GM19035 (cell line): Measurements from ENCODE around the gene AHDC1.
"Not testable (repeated sequence)": the region's sequence is repeated elsewhere in the genome, so short reads cannot be mapped to it uniquely, and the experiment has no call there.

Experiments used
- ATAC-seq: cut with Tn5 transposase; IDR thresholded peaks from one replicate; pipeline ENCODE4 v1.9.1; 2021; ENCODE audit not compliant: unreplicated experiment

Gene AHDC1

GRCh38 chr1:27519331-27520258 lies 84.3 kb downstream of the AHDC1 start:
- no peak for ATAC-seq

DNA sequence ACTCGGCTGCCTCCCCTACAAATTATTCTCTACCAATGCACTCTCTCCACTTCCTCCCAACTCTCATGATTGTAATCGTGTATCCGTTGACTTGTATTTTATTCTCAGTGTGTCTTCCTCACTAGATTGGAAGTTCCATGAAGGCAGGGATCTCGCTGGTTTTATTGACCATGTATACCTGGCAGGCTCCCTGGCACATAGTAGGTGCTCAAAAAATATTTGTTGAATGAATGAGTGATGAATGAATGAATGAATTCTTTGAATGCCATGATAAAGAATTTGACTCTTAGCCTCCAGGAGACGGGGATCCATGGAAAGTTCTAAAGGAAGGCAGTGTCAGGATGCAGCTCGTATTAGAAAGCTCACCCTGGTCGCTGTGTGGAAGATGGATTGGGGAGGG lies 85.1 kb downstream of the AHDC1 start:
- no peak for ATAC-seq

DNA sequence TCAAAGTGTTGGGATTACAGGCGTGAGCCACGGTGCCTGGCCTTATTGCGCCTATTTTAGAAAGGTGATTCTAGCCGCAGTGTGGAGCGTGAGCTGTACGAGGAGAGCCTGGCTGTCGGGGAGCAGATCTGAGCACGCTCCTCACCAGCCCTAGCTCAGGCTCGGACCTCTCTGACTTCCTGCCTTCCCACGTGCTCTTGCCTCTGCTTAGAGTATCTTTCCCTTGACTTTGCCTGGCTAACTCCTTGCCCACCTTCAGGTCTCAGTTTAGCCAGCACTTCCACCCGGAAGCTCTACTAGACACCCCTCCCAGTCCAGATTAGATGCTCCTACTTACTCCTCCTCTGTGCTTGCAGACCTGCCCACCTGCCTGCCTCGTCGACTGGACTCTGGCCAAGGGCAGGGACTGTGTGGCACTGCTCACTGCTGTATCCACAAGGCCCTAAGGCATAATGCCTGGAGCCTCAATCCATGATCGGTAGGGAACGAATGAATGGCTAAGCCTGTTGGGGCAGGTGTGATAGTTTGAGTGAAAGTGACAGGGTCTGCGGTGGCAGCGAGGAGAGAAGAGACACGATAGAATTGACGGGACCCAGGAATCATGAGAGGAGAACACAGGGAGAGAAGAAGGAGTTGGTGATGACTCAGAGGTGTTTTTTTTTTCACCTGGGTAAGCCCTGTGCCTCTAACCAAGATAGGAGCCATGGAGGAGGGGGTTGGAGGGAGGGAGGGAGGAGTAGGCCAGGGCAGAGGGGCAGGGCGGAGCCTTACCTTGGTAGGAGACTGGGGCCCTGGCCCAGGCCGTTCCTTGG lies 85.8 kb downstream of the AHDC1 start:
- no peak for ATAC-seq

GRCh38 chr1:27517301-27517700 lies 86.6 kb downstream of the AHDC1 start:
- no peak for ATAC-seq

GRCh38 chr1:27515626-27516025 lies 88.3 kb downstream of the AHDC1 start:
- ATAC-seq: no peak

DNA sequence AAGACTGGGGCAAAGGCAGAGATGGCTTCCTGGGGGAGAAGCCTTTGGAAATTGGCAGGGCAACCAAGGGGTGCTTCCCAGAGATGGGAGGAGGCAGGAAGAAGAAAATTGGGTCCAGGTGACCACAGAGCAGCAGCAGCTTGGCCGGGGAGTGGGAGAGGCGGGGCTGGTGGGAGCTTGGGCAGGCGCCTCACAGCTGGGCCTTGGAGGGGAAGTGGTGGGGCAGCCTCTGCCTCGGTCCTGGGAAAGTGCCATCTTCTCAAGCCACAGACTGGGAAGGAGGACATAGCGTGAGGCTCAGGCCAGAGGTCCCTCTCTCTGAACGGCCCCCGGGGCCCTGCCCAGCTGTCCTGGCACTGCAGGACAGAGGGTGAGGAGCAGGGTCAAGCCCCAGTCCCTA lies 90.0 kb downstream of the AHDC1 start:
- ATAC-seq: no peak

GRCh38 chr1:27513528-27513927 lies 90.4 kb downstream of the AHDC1 start:
- ATAC-seq: no peak

DNA sequence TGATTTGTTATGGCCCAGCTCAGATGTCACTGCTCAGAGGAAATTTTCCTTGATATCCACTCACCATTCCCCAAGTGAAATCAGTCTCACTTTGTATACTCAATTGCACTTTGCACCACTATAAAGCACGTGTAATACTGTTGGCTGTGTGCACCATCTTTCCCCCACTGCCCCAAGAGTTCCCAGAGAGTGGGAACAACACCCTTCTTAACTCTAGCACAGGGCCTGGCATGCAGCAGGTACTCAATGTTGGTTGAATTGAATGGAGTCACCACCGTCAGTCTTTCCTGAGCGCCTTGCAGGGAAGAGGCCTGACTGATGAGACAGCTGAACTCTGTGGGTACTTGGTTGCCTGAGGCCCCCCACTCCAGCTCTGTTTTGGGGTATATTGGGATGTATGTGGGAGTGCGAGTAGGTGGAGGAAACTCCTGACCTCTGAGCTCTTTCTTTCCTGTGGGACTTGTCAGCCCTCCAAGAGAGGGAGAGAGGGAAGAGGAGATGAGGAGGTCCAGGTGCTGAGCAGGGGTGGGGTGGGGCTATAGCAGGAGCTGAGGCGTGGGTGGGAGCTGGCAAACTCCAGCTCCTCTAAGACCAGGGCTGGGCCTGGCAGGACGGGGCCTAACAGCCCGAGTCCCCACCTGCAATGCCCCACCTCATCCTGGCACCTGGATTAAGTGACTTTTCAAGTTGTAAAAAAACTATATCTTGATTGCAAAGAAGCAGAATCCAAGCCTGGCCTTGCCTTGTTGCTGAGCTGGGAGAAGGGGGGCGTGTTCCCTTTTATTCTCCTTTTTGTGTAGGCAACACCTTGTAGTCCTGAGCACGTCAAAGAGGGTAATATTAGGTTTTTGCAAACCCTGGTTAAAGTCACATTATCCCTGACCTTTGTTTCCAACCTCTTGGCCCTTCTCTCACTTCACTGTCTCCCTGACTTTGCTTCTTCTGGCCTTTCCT lies 94.5 kb downstream of the AHDC1 start:
- no peak for ATAC-seq

DNA sequence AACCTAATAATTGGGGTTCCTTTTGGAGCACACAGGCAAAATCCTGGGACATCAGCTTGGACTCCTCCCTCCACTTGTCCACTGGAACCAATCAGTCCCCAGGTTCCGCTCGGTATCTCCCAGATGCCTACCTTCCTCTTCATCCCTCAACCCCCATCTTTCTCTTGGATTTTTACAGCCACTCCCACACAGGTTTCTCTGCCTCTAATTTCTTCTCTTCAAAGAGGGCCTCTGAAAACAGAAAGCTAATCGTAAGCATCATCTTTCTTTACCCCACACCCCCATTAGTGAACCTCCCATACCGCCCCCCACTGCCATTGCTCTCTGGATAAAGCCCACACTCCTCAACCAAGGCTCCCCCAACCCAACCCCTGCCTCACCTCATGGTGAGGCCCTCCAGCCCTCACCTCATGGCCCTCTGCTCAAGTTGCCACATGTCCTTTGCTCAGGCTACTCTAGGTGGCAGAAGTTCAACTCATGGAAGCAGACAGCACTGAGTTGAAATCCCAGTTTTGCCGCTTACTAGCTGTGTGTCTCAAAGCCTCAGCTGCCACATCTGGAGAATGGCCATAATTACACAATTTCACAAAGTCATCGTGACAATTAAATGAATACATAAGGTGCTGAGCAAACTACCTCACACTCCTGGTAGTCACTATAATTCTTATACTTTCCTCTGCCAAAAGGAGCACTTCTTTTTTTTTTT lies 95.8 kb downstream of the AHDC1 start:
- ATAC-seq: no peak

DNA sequence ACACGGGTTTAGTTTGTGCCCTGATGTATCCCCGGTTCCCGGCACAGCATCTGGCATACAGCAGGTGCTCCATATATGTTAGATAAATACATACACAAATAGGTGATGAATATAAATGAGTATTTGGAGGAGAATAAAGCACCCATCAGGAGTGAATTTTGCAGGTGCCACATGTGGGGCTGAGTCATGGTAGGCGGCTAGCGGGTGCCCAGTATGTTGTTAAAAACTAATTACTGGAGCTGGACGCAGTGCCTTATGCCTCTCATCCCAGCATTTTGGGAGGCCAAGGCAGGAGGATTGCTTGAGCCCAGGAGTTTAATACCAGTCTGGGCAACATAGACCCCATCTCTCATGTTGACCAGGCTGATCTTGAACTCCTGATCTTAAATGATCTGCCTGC lies 97.2 kb downstream of the AHDC1 start:
- no peak for ATAC-seq

DNA sequence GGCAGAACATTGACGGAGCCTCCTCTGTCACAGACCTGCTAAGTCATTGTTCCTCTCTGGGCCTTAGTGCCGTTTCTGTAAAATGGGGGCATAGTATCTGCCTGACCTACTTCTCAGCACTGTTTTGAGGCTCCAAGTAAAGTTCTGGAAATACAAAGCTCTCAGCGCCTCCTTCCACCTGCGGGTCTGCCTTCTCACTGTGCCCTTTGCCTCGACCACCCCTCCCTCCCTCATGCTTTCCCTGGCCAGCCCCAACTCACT lies 98.6 kb downstream of the AHDC1 start:
- ATAC-seq: no peak

DNA sequence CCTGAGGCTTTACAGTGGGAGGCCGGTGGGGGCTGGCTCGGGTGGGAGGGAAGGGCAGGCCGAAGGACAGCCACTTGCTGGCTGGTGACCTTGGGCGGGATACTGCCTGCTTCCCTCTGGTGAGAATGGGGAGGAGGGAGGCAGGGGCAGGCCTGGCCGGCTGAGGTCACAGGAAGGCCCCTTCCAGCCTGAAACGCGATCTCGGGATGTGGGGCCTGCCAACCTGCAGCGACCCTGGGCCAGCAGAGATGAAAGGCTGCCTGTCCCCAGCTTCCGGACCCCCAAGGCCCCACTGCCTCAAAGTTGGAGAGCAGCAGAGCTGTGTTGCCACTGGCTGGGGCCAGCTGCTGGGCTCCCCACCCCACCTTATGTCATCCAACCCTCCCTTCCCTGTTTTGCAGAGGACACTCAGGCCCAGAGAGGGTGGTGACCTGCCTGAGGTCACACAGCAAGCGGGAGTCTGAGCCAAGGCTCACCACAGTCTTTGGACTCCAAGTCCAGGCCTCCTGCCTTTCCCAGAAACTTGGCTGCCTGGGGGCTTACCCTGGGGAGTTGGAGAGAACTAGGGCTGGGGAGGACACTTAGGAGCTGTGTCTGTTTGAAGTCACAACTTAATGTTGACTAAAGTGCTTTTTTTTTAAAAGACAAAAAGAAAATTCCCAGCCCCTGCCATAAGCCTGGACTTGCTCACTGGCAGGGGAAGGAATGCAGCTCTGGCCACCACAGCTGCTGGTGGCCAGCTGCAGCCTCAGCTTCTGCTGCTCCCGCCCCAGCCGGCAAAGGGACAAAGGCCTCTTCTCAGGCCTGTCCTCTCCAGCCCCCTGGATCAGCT lies 99.1 kb downstream of the AHDC1 start:
- no peak for ATAC-seq

DNA sequence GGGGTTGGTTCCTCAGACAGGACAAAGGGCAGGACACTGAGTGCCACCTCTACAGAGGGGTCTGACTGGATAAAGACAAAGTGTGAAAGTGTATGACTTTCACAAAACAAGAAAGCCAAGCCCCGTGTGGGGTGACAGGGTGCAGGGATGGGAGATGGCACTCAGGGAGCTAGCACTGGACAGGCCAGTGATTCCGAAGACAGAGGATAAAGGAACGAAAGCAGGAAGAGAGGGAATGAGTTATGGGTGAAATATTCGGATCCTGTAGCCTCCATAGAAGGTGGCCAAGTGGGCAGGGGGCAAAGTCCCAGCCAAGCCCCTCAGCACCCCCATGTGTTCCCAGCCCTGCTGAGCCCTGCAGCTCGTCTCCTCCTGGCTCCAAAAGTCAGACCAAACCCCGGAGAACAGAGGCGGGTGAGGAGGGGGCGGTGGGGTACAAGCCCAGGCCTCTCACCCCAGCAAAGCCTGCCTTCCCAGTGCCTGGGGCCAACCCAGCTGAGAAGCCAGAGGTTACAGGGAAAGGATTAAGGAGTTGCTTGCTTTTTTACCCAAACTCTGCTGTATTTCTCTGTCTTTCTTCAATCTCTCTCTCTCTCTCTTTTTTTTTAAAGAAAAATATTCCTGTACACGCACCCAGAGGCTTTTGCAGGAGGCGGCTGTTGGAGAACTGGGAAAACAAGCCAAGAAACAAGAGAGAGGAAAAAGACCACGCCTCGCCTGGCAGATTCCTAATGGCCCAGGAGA lies 99.9 kb downstream of the AHDC1 start:
- ATAC-seq: no peak

DNA sequence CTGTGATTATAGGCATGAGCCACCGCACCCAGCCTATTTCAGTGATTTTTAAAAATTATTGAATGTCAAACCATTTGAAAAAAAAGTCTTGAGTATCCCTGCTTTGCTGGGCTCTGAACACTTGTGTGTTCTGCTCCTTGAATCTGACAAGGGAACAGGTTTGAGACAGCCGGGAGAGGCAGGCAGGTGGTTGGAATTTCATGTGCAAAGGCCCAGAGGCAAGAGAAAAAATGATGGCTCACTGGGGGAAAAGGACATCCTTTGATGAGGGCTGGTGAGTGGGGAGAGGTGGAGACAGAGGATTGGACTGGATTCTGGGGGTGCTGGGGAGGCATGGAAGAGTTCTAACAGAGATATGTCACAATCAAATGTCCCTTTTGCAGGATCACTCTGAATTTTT lies 100.9 kb downstream of the AHDC1 start:
- ATAC-seq: no peak

DNA sequence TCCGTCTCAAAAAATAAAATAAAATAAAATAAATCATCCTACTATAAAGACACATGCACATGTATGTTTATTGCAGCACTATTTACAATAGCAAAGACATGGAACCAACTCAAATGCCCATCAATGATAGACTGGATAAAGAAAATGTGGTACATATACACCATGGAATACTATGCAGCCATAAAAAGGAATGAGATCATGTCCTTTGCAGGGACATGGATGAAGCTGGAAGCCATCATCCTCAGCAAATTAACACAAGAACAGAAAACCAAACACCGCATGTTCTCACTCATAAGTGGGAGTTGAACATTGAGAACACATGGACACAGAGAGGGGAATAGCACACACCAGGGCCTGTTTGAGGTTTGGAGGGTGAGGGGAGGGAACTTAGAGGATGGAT lies 102.8 kb downstream of the AHDC1 start:
- not testable (repeated sequence) for ATAC-seq

- ATAC-seq: no peak
Measured at GRCh38 chr1:27499142-27499541, 104.8 kb downstream of the AHDC1 start.

GRCh38 chr1:27496604-27497155 lies 107.3 kb downstream of the AHDC1 start:
- no peak for ATAC-seq

DNA sequence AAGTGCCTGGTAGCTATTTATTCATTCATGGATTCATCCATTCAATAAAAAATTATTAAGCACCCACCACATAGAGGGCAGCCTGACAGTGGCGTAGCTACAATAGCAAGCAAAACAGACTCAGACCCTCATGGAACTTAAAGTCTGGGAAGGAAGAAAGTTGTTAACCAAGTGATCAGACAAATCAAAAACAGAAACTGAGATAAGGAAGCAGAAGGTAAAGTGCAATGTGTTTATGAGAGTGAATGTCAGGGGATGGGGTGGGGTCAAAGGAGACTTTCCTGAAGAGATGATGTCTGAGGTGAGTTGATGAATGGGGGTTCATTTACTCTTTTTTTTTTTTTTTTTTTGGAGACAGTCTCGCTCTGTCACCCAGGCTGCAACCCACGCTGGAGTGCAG lies 111.1 kb downstream of the AHDC1 start:
- ATAC-seq: no peak
